K562 (cell line): ENCODE results near the gene PXDC1. TPM values are rescaled to one million over a fixed set of nuclear protein-coding genes. Genes with fewer than 3 reads are reported as not detected.
"Not testable (repeated sequence)": the region's sequence is repeated elsewhere in the genome, so short reads cannot be mapped to it uniquely, and the experiment has no call there.

Experiments used
- ATAC-seq: fragments of 200-7000 bp; cut with Tn5 transposase; 3 replicates; pipeline ENCODE4 v1.9.1; 2020; ENCODE audit warnings: moderate library complexity
- BruUV-seq: library from RNA; stranded (reverse); fragments of 400-500 nt; replicated peaks from 2 replicates; lab custom pipeline; 2021; lab: Mats Ljungman, UMichigan
- CTCF ChIA-PET: fragments of 300-600 bp; formaldehyde crosslinking; extraction: SDS; loops from one replicate; lab custom pipeline; 2021; ENCODE audit warnings: low intra/inter-chr PET ratio; lab: Yijun Ruan, JAX
- POLR2A ChIA-PET: fragments of 300-600, 350-650 bp; sonication (Branson Sonifier 250); formaldehyde crosslinking; extraction: SDS; loops from one replicate; lab custom pipeline; 2021; ENCODE audit warnings: antibody characterized with exemption, inconsistent platforms; lab: Yijun Ruan, JAX
- DNase-seq, 4 experiments: peaks; one replicate each; pipeline versions ENCODE4 v3.0.0 to v3.0.0-alpha.2; 2011 to 2018; ENCODE audit warnings: low spot score in 3 of 4, mixed read lengths in 3 of 4; ENCODE audit errors: extremely low read depth in 1 of 4
- FAIRE-seq: peaks from 2 replicates; lab custom pipeline; 2011; peaks lifted over from hg19 to GRCh38; lab: Jason Lieb, UNC
- H2AFZ ChIP-seq: 2 replicates; pipeline ENCODE4 v1.6.0; 2011; ENCODE audit warnings: low read depth, low read length, control low read depth, inconsistent platforms
- H3K27ac ChIP-seq: fragments of 200-600 bp; 3 replicates; pipeline ENCODE4 v1.8.0; 2011; ENCODE audit warnings: low read depth, mild to moderate bottlenecking, control low read depth, inconsistent platforms, low read length, moderate library complexity, mixed read lengths; ENCODE audit errors: extremely low read depth
- H3K27me3 ChIP-seq, 2 experiments: fragments of 300-600 bp in 1 of 2; 2 replicates in 1 of 2; 3 replicates in 1 of 2; pipeline versions ENCODE4 v1.6.0 to v1.8.0; 2011; ENCODE audit warnings: inconsistent platforms in 2 of 2, low read length in 2 of 2, mild to moderate bottlenecking in 1 of 2, mixed read lengths in 1 of 2, moderate library complexity in 1 of 2; ENCODE audit not compliant: control insufficient read depth in 2 of 2, insufficient read depth in 2 of 2
- H3K36me3 ChIP-seq: fragments of 300-600 bp; 3 replicates; pipeline ENCODE4 v1.8.0; 2011; ENCODE audit warnings: mild to moderate bottlenecking, low read length, inconsistent platforms; ENCODE audit not compliant: control insufficient read depth, insufficient read depth
- H3K4me1 ChIP-seq, 2 experiments: fragments of 200-600 bp in 1 of 2; replicated peaks in 1 of 2; 2 replicates in 1 of 2; 3 replicates in 1 of 2; pipeline versions ENCODE4 v1.5.1 to v1.8.0; 2011; ENCODE audit warnings: inconsistent platforms in 2 of 2, low read length in 2 of 2, mild to moderate bottlenecking in 1 of 2, mixed read lengths in 1 of 2, moderate library complexity in 1 of 2; ENCODE audit not compliant: control insufficient read depth in 2 of 2, insufficient read depth in 2 of 2
- H3K4me2 ChIP-seq: 2 replicates; pipeline ENCODE4 v1.6.1; 2011; ENCODE audit warnings: low read length, control low read depth, inconsistent platforms, mixed read lengths; ENCODE audit not compliant: insufficient read depth
- H3K4me3 ChIP-seq: fragments of 200-600 bp; sonication (generic), shearing (Covaris generic); 2 replicates; pipeline ENCODE4 v1.5.1; 2016; ENCODE audit warnings: control low read depth, inconsistent platforms
- H3K79me2 ChIP-seq: fragments of 200-600 bp; 3 replicates; pipeline ENCODE4 v1.8.0; 2011; ENCODE audit warnings: low read length, inconsistent platforms; ENCODE audit not compliant: control insufficient read depth, insufficient read depth
- H3K9ac ChIP-seq, 2 experiments: 2 replicates each; pipeline versions ENCODE4 v1.6.0 to v1.6.1; 2011; ENCODE audit warnings: low read depth in 2 of 2, low read length in 2 of 2, control low read depth in 1 of 2, inconsistent platforms in 1 of 2, mild to moderate bottlenecking in 1 of 2, mixed read lengths in 1 of 2; ENCODE audit not compliant: insufficient read depth in 1 of 2
- H3K9me1 ChIP-seq: one replicate; pipeline ENCODE4 v1.6.0; 2011; ENCODE audit warnings: inconsistent platforms, mild to moderate bottlenecking, low read length, moderate library complexity; ENCODE audit not compliant: control insufficient read depth, insufficient read depth
- H3K9me3 ChIP-seq: replicated peaks from 2 replicates; pipeline ENCODE4 v1.5.1; 2011; ENCODE audit warnings: low read depth, low read length, inconsistent platforms; ENCODE audit not compliant: control insufficient read depth, insufficient read depth
- H4K20me1 ChIP-seq: replicated peaks from 2 replicates; pipeline ENCODE4 v1.6.1; 2011; ENCODE audit warnings: low read length, inconsistent platforms, mixed read lengths; ENCODE audit not compliant: control insufficient read depth, insufficient read depth
- MECOM ChIP-seq: fragments of 250-450 bp; sonication (Bioruptor Pico); IDR thresholded peaks from 2 replicates; pipeline ENCODE4 v1.8.0; 2022; ENCODE audit warnings: inconsistent platforms
- SMARCE1 ChIP-seq: fragments of 450-650 bp; IDR thresholded peaks from 2 replicates; pipeline ENCODE4 v1.7.1; 2016; ENCODE audit warnings: mild to moderate bottlenecking
- SREBF2 ChIP-seq: sonication (generic); formaldehyde crosslinking; IDR thresholded peaks from 2 replicates; pipeline ENCODE4 v1.4.0; 2020; ENCODE audit warnings: mild to moderate bottlenecking, missing genetic modification reagents
- ZNF395 ChIP-seq: fragments of 200-800 bp; sonication (Bioruptor generic); IDR thresholded peaks from 2 replicates; pipeline ENCODE4 v1.6.1; 2017; ENCODE audit warnings: missing genetic modification characterization, missing compliant biosample characterization
- ZNF507 ChIP-seq: conservative IDR thresholded peaks from 2 replicates; pipeline ENCODE4 v1.6.1; 2017; ENCODE audit warnings: missing genetic modification characterization, missing compliant biosample characterization
- WGBS: fragments of 100-300 bp; shearing (Covaris generic); methylation state at CpG from one replicate; pipeline ENCODE4 v1.1.6; 2016; ENCODE audit warnings: low coverage, mixed read lengths; ENCODE audit not compliant: insufficient coverage; ENCODE audit errors: missing lambda C conversion rate; 5-methylcytosine and 5-hydroxymethylcytosine counted together
- in situ Hi-C: fragments of 300-500 bp; cut with MboI; formaldehyde crosslinking; loops from 4 replicates; pipeline ENCODE4 v1.15.0; 2018; ENCODE audit warnings: inconsistent platforms, mixed read lengths
- intact Hi-C: fragments of 100-400 bp; cut with micrococcal nuclease; formaldehyde crosslinking; loops from 2 replicates; pipeline ENCODE4 v1.14.2; 2022
- polyA plus RNA-seq, 8 experiments: library from polyadenylated mRNA; depleted of rRNA in 4 of 8; stranded (reverse) in 5 of 8; unstranded in 3 of 8; fragments of >200 nt; fragmentation: Nextera tagmentation in 2 of 8; fragmentation: Illumina TruSeq in 1 of 8; extraction: Ambion mirVana in 2 of 8; extraction: Trizol in 1 of 8; gene quantifications; 2 replicates each; pipeline versions ENCODE4 v1.2.1 to v1.2.3, GENCODE V29; 2011 to 2014; ENCODE audit warnings: inconsistent platforms in 1 of 8, missing spikeins in 1 of 8
- total RNA-seq, 7 experiments: library from RNA; depleted of rRNA in 6 of 7; stranded (reverse); fragments of >200 nt in 6 of 7; fragmentation: Illumina TruSeq in 2 of 7; extraction: Trizol in 2 of 7; gene quantifications; 2 replicates each; pipeline versions ENCODE4 v1.2.1 to v1.2.3, GENCODE V29; 2011 to 2021; ENCODE audit warnings: low replicate concordance in 1 of 7
- TF ChIP-seq, protein P1 (sequence below): fragments of 450-650 bp; IDR thresholded peaks from 2 replicates; pipeline ENCODE4 v1.6.1; 2016

PXDC1 gene
- total and polyA plus RNA-seq, 9 of the 15 experiments (the other 6 are each of a cell fraction or from before 2014, with no cell fraction given) = 0.09 to 0.33 (median 0.16) TPM; not detected in 5

DNA sequence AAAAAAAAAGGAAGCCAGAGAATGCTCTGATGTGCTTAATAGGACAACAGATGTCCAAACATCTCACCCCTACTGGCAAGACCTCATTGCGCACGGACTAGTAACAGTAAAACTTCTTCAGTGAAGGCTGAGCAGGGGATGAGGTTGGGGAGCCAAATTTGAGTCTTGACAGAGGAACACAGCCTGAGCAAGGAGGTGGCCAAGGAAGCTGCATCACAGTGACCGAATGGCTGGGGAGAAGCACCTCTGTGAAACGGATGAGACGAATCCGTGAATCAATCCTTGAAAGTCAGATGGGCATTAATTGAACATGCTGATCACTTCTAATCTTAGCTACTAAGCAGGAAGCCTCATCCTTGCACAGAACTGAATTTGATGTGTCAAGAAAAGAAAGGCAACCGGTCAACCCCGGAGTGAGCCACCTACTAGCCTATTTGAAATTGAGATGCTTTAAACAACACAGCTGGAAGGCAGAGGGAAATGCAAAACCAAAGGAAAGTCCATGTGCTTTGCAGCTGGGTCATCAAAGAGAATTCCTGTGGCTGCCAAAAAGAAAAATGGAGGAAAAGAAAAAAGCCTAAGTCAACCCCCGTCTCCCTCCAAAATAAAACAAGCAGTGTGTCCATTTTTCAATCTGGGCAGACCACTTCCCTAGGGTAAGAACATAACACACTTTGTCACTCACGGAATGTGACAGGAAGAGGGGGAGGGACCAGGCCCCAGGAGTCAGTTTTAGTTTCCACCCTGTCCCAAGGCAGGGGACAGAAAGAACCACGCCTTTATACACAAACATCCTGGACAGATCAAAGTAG, 29.5 kb downstream of the PXDC1 start:
- BruUV-seq = no TSS peak
- 11% methylated on average over 11 of the region's 11 CpGs for WGBS
- ChIA-PET CTCF (interaction anchor here (0.6 kb wide), 1 partner anchor 104 kb away, joined by 3 read pairs; no protein-coding TSS in a partner anchor), POLR2A (interaction anchor here (0.7 to 1.2 kb wide), 3 partner anchors 27 to 434 kb away, joined by 3 to 4 read pairs (median 3); no protein-coding TSS in a partner anchor)
- Histone ChIP-seq H3K4me3 (no peak overlapping the region), H2AFZ (no peak overlapping the region), H3K79me2 (no peaks in the 10 kb centered on the region), H3K4me2 (no peak overlapping the region), H3K9ac (no peak overlapping the region), H3K9me3 (no peaks in the 10 kb centered on the region), H4K20me1 (peaks cover 9% of the 10 kb centered on the region), H3K9me1 (no peaks in the 10 kb centered on the region), H3K27me3 (peaks cover 30 to 53% of the 10 kb centered on the region in 2 experiments; a peak in 4 of 5 replicates), H3K27ac (no peak overlapping the region), H3K4me1 (peaks cover 13 to 34% of the 10 kb centered on the region in 2 experiments; a peak in 4 of 5 replicates), H3K36me3 (no peaks in the 10 kb centered on the region)
- DNase-seq (no peak), ATAC-seq (no peak), FAIRE-seq (no peak)
- in situ Hi-C loops = no loop called here
- intact Hi-C loops = loop anchor here (10.0 kb wide), 1 partner anchor 987 kb away; no protein-coding TSS in a partner anchor
- TF ChIP-seq ZNF507 (tag) = no peak
- TF ChIP-seq ZNF395 (CRISPR knock-in tag) = no peak
- TF ChIP-seq, protein P1, sequence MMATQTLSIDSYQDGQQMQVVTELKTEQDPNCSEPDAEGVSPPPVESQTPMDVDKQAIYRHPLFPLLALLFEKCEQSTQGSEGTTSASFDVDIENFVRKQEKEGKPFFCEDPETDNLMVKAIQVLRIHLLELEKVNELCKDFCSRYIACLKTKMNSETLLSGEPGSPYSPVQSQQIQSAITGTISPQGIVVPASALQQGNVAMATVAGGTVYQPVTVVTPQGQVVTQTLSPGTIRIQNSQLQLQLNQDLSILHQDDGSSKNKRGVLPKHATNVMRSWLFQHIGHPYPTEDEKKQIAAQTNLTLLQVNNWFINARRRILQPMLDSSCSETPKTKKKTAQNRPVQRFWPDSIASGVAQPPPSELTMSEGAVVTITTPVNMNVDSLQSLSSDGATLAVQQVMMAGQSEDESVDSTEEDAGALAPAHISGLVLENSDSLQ = peak; percentile 61
- TF ChIP-seq SMARCE1 = no peak
- TF ChIP-seq MECOM = no peak
- TF ChIP-seq SREBF2 (CRISPR knock-in tag) = no peak

DNA sequence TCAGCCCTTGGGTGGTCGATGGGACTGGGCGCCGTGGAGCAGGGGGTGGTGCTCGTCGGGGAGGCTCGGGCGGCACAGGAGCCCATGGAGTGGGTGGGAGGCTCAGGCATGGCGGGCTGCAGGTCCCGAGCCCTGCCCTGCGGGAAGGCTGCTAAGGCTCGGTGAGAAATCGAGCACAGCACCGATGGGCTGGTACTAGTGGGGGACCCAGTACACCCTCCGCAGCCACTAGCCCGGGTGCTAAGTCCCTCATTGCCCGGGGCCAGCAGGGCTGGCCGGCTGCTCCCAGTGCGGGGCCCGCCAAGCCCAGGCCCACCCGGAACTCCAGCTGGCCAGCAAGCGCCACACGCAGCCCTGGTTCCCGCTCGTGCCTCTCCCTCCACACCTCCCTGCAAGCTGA, 30.7 kb downstream of the PXDC1 start:
- 26% methylated on average over 16 of the region's 24 CpGs for WGBS
- POLR2A ChIA-PET = interaction anchor here (1.2 kb wide), 1 partner anchor 25 kb away, joined by 4 read pairs; no protein-coding TSS in a partner anchor

More for the DNA sequence above, 30.7 kb downstream of the PXDC1 start:
- H3K27ac ChIP-seq, H2AFZ ChIP-seq, FAIRE-seq, DNase-seq, ATAC-seq, CTCF ChIA-PET, H3K79me2 ChIP-seq, in situ Hi-C loops, H3K4me3 ChIP-seq, H3K9me1 ChIP-seq, H3K36me3 ChIP-seq, H3K9me3 ChIP-seq, H4K20me1 ChIP-seq, BruUV-seq, H3K9ac ChIP-seq, H3K4me2 ChIP-seq: not testable (repeated sequence)
- Histone ChIP-seq H3K27me3 (peaks cover 22 to 40% of the 10 kb centered on the region in 2 experiments; a peak in 4 of 5 replicates), H3K4me1 (peaks cover 13 to 29% of the 10 kb centered on the region in 2 experiments; a peak in 4 of 5 replicates)
- intact Hi-C loops = loop anchor here (10.0 kb wide), 1 partner anchor 986 kb away; no protein-coding TSS in a partner anchor
